Loucy (cell line): ENCODE results near the gene TRERF1.

Experiments used
- H2AFZ ChIP-seq: fragments of 200-600 bp; sonication (generic); 2 replicates; pipeline ENCODE4 v1.6.0; 2016; ENCODE audit warnings: antibody characterized with exemption, mild to moderate bottlenecking, low read length, moderate library complexity
- H3F3A ChIP-seq: fragments of 200-600 bp; 2 replicates; pipeline ENCODE4 v1.6.0; 2016; ENCODE audit warnings: antibody characterized with exemption, low read depth, mild to moderate bottlenecking
- H3K27me3 ChIP-seq: fragments of 200-600 bp; sonication (generic); 2 replicates; pipeline ENCODE4 v1.6.1; 2014; ENCODE audit warnings: low read length, mild to moderate bottlenecking; ENCODE audit not compliant: insufficient read depth, poor library complexity, severe bottlenecking
- H3K36me3 ChIP-seq: fragments of 200-600 bp; sonication (generic); 2 replicates; pipeline ENCODE4 v1.6.1; 2016; ENCODE audit warnings: low read length; ENCODE audit not compliant: insufficient read depth
- H3K4me1 ChIP-seq: fragments of 200-600 bp; sonication (generic); 2 replicates; pipeline ENCODE4 v1.5.1; 2014; ENCODE audit warnings: low read length, mild to moderate bottlenecking; ENCODE audit not compliant: insufficient read depth, poor library complexity, severe bottlenecking
- H3K4me2 ChIP-seq: fragments of 200-600 bp; sonication (generic); 2 replicates; pipeline ENCODE4 v1.6.0; 2014; ENCODE audit warnings: antibody characterized with exemption, low read length, low read depth, mild to moderate bottlenecking; ENCODE audit not compliant: poor library complexity, severe bottlenecking
- H3K4me3 ChIP-seq: fragments of 200-600 bp; sonication (generic); 2 replicates; pipeline ENCODE4 v1.5.1; 2014; ENCODE audit warnings: low read length, mild to moderate bottlenecking, mixed read lengths; ENCODE audit not compliant: poor library complexity, severe bottlenecking
- H3K79me2 ChIP-seq: fragments of 200-600 bp; sonication (generic); 2 replicates; pipeline ENCODE4 v1.6.1; 2014; ENCODE audit warnings: low read length; ENCODE audit not compliant: insufficient read depth
- H3K9ac ChIP-seq: fragments of 200-600 bp; sonication (generic); 2 replicates; pipeline ENCODE4 v1.6.0; 2014; ENCODE audit warnings: mild to moderate bottlenecking, low read depth, low read length, moderate library complexity; ENCODE audit not compliant: poor library complexity, severe bottlenecking
- H3K9me2 ChIP-seq: fragments of 200-600 bp; sonication (generic); replicated peaks from 2 replicates; pipeline ENCODE4 v1.6.1; 2016; ENCODE audit warnings: low read depth, low read length, mixed read lengths
- H3K9me3 ChIP-seq: fragments of 200-600 bp; sonication (generic); 2 replicates; pipeline ENCODE4 v1.6.1; 2014; ENCODE audit warnings: mild to moderate bottlenecking, antibody characterized with exemption, low read length, low read depth; ENCODE audit not compliant: insufficient read depth
- H4K20me1 ChIP-seq: fragments of 200-600 bp; sonication (generic); 2 replicates; pipeline ENCODE4 v1.6.0; 2014; ENCODE audit warnings: antibody characterized with exemption, low read length, mild to moderate bottlenecking; ENCODE audit not compliant: insufficient read depth, poor library complexity, severe bottlenecking
- CTCF ChIP-seq: fragments of 200-600 bp; sonication (generic); conservative IDR thresholded peaks from 2 replicates; pipeline ENCODE4 v1.5.1; 2014; ENCODE audit warnings: mild to moderate bottlenecking, antibody characterized with exemption, low read length
- EZH2phosphoT487 ChIP-seq: fragments of 200-600 bp; IDR thresholded peaks from 2 replicates; pipeline ENCODE4 v1.6.1; 2018; ENCODE audit warnings: antibody characterized with exemption, mild to moderate bottlenecking, moderate library complexity, borderline replicate concordance

Gene TRERF1

GRCh38 chr6:42251911-42252637 lies 199.7 kb downstream of the TRERF1 start:
- TF ChIP-seq CTCF (no peak), EZH2phosphoT487 (no peak)
- no peak overlapping the region for H3K4me3 ChIP-seq
- H3F3A ChIP-seq: no peaks in the 10 kb centered on the region
- H3K27me3 ChIP-seq: no peaks in the 10 kb centered on the region
- no peak overlapping the region for H2AFZ ChIP-seq
- H3K9me2 ChIP-seq: no peaks in the 10 kb centered on the region
- H3K36me3 ChIP-seq: peaks cover 50% of the 10 kb centered on the region; the same call in 1 of the 2 replicates
- H3K9me3 ChIP-seq: no peaks in the 10 kb centered on the region
- H3K9ac ChIP-seq: no peak overlapping the region
- no peak overlapping the region for H3K4me2 ChIP-seq
- no peaks in the 10 kb centered on the region for H4K20me1 ChIP-seq
- H3K4me1 ChIP-seq: peaks cover 9% of the 10 kb centered on the region
- no peaks in the 10 kb centered on the region for H3K79me2 ChIP-seq

GRCh38 chr6:42251500-42251899 lies 200.2 kb downstream of the TRERF1 start:
- Histone ChIP-seq H3K4me2 (no peak overlapping the region), H4K20me1 (no peaks in the 10 kb centered on the region), H3K9me2 (no peaks in the 10 kb centered on the region), H3K4me3 (no peak overlapping the region), H3F3A (no peaks in the 10 kb centered on the region), H2AFZ (no peak overlapping the region), H3K9me3 (no peaks in the 10 kb centered on the region), H3K9ac (no peak overlapping the region), H3K4me1 (peaks cover 9% of the 10 kb centered on the region), H3K27me3 (no peaks in the 10 kb centered on the region), H3K36me3 (peaks cover 44% of the 10 kb centered on the region; the same call in 1 of the 2 replicates), H3K79me2 (no peaks in the 10 kb centered on the region)
- no peak for TF ChIP-seq CTCF

GRCh38 chr6:42250274-42250931 lies 201.3 kb downstream of the TRERF1 start:
- no peak overlapping the region for H3K4me3 ChIP-seq
- no peaks in the 10 kb centered on the region for H3K9me3 ChIP-seq
- H3K9me2 ChIP-seq: no peaks in the 10 kb centered on the region
- H3F3A ChIP-seq: no peaks in the 10 kb centered on the region
- no peak overlapping the region for H3K4me2 ChIP-seq
- H4K20me1 ChIP-seq: no peaks in the 10 kb centered on the region
- peaks cover 36% of the 10 kb centered on the region; the same call in 1 of the 2 replicates for H3K36me3 ChIP-seq
- H3K9ac ChIP-seq: no peak overlapping the region
- no peaks in the 10 kb centered on the region for H3K27me3 ChIP-seq
- H3K79me2 ChIP-seq: no peaks in the 10 kb centered on the region
- TF ChIP-seq CTCF (no peak), EZH2phosphoT487 (no peak)
- H3K4me1 ChIP-seq: peaks cover 9% of the 10 kb centered on the region
- H2AFZ ChIP-seq: no peak overlapping the region
